ENCODE data around the gene C2orf92.

- no peak for TF ChIP-seq FOXM1 (IDR thresholded peaks at IDR 0.05; ENCODE audit: borderline replicate concordance)
- no peak for TF ChIP-seq PKNOX1 (IDR thresholded peaks at IDR 0.05)
- no peak for TF ChIP-seq SUZ12 (IDR thresholded peaks at IDR 0.05)
- TF ChIP-seq FOXA1 (IDR thresholded peaks at IDR 0.05) = no peak
- TF ChIP-seq SP1 (IDR thresholded peaks at IDR 0.05) = no peak
- no peak for TF ChIP-seq TARDBP (IDR thresholded peaks at IDR 0.05)
- TF ChIP-seq NFRKB (IDR thresholded peaks at IDR 0.05) = no peak
- no peak for TF ChIP-seq BHLHE40 (IDR thresholded peaks at IDR 0.05; ENCODE audit: borderline replicate concordance)
- no peak for TF ChIP-seq ARNT (IDR thresholded peaks at IDR 0.05)
- TF ChIP-seq ELF4 (IDR thresholded peaks at IDR 0.05) = no peak
- no peak for TF ChIP-seq ZNF384 (IDR thresholded peaks at IDR 0.05)
- TF ChIP-seq FOXK2 (IDR thresholded peaks at IDR 0.05) = no peak
These were observed 3.8 kb downstream of the C2orf92 start for GRCh38 chr2:97673182-97673914.

Measured in HEK293T (cell line).